Osteocyte (in vitro differentiated cells): ENCODE results near the gene GMDS. TPM values are rescaled to one million over a fixed set of nuclear protein-coding genes. Genes with fewer than 3 reads are reported as not detected.

Source experiments
- DNase-seq: peaks from one replicate; pipeline ENCODE4 v3.0.0; 2021; ENCODE audit warnings: mixed read lengths; ENCODE audit not compliant: unreplicated experiment; ENCODE audit errors: extremely low spot score
- H3K27ac Mint-ChIP-seq: one replicate; pipeline ENCODE4 v1.8.0; 2021; ENCODE audit warnings: mild to moderate bottlenecking, mixed read lengths; ENCODE audit not compliant: unreplicated experiment
- H3K27me3 Mint-ChIP-seq: one replicate; pipeline ENCODE4 v1.8.0; 2021; ENCODE audit warnings: mixed read lengths; ENCODE audit not compliant: unreplicated experiment
- H3K36me3 Mint-ChIP-seq: one replicate; pipeline ENCODE4 v1.8.0; 2021; ENCODE audit warnings: mixed read lengths; ENCODE audit not compliant: unreplicated experiment
- H3K4me1 Mint-ChIP-seq: one replicate; pipeline ENCODE4 v1.8.0; 2021; ENCODE audit warnings: mixed read lengths; ENCODE audit not compliant: unreplicated experiment
- H3K4me3 Mint-ChIP-seq: one replicate; pipeline ENCODE4 v1.8.0; 2021; ENCODE audit warnings: mild to moderate bottlenecking, moderate library complexity, mixed read lengths; ENCODE audit not compliant: unreplicated experiment
- H3K9me3 Mint-ChIP-seq: one replicate; pipeline ENCODE4 v1.8.0; 2021; ENCODE audit warnings: mixed read lengths; ENCODE audit not compliant: unreplicated experiment
- total RNA-seq: library from RNA; stranded (reverse); gene quantifications from 2 replicates; pipeline ENCODE4 v1.2.1, GENCODE V29; 2021
- TF ChIP-seq, protein P1 (sequence below): fragments of 200-600 bp; sonication (generic); IDR thresholded peaks from 2 replicates; pipeline ENCODE4 v1.5.0; 2021; ENCODE audit warnings: antibody characterized with exemption, mild to moderate bottlenecking, moderate library complexity

The GMDS gene
- total RNA-seq, 1 donor from 2014 or later = 30.7 TPM

DNA sequence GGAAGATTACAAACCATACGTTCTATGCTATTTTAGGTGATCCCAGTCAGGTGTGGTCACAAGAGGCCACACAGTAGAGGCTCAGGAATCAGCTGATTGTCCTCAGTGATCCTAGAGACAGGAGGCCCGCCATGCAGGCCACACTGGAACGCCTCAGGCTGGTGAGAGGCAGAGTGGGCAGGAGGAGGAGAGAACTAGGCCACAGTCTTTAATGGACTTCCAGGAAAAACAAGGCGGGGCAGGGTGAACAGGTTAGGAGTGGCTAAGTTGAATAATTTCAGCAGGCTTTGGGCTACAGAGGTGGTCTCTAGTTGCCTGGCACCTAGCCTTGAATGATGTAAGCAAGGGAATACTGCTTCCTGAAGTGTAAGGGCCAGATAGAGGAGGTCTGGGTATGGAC is 101.2 kb downstream of the GMDS start:
- no peak for DNase-seq
- Mint-ChIP-seq H3K27ac (no peak overlapping the region), H3K36me3 (no peaks in the 10 kb centered on the region), H3K9me3 (no peaks in the 10 kb centered on the region), H3K4me1 (peaks cover 28% of the 10 kb centered on the region), H3K4me3 (no peak overlapping the region), H3K27me3 (no peaks in the 10 kb centered on the region)
- TF ChIP-seq, protein P1, sequence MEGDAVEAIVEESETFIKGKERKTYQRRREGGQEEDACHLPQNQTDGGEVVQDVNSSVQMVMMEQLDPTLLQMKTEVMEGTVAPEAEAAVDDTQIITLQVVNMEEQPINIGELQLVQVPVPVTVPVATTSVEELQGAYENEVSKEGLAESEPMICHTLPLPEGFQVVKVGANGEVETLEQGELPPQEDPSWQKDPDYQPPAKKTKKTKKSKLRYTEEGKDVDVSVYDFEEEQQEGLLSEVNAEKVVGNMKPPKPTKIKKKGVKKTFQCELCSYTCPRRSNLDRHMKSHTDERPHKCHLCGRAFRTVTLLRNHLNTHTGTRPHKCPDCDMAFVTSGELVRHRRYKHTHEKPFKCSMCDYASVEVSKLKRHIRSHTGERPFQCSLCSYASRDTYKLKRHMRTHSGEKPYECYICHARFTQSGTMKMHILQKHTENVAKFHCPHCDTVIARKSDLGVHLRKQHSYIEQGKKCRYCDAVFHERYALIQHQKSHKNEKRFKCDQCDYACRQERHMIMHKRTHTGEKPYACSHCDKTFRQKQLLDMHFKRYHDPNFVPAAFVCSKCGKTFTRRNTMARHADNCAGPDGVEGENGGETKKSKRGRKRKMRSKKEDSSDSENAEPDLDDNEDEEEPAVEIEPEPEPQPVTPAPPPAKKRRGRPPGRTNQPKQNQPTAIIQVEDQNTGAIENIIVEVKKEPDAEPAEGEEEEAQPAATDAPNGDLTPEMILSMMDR = no peak

DNA sequence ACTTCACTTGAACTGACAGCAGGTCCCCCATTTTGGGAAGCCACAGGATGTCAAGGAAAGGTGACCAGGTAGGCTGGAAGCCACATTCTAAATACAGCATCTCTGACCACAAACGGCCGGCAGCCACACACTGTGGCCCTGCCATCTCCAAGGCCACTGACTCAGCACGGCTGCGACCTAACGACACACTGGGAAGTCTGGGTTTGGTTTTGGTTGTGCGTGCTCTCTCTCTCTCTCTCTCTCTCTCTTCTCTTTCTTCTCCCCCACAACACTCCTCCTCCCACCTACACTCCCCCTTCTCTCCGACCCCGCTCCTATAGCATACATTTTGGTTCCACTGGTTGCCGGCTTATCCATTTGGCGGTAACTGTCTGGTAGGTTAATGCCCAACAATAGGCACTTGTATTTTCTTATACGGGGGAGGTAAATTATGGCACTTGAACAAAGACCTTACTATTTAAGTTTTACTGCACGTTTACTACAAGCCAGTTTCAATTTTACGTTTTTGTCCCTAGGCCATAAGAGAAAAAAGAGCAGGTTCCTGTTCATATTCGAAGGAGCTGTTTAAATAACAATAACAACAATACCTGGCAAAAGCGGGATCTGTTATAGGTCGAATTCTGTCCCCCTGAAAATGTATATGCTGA is 103.6 kb downstream of the GMDS start:
- no peak for DNase-seq
- Mint-ChIP-seq H3K4me1 (peaks cover 7% of the 10 kb centered on the region), H3K4me3 (no peak overlapping the region), H3K27ac (no peak overlapping the region), H3K36me3 (no peaks in the 10 kb centered on the region), H3K27me3 (no peaks in the 10 kb centered on the region), H3K9me3 (no peaks in the 10 kb centered on the region)
- TF ChIP-seq, protein P1 = no peak

DNA sequence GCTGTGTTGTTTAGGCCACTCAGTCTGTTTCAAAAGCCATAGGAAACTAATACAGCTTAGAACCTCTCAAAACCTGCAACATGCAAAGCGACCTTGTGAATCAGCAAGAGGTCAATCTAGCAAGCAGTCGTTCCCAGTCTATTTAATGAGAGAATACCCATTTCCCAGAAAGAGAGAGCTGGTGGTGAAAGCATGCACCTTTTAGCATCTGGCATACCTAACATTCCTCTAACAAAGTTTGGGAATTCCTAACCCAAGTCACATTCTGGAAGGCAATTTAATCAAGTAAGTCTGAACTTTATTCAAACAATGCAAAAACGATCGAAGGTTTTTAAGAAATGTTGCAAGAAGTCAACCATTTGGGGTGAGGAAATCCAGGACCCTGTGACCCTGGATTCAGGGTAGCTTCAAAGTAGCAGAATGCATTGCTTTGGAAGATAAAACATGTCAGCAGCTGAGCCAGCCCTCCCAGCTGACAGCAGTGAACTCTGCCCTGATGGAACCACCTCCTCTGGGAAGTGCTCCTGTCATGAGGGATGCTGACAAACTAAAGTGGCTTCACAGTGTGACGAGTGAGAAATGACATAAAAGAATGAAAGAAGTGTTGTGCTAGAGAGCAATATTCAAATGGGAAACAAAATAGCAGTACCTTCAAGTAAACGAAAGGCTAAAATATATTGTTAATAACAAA is 104.8 kb downstream of the GMDS start:
- Mint-ChIP-seq H3K27me3 (no peaks in the 10 kb centered on the region), H3K9me3 (no peaks in the 10 kb centered on the region), H3K4me1 (peaks cover 5% of the 10 kb centered on the region), H3K4me3 (no peak overlapping the region), H3K36me3 (no peaks in the 10 kb centered on the region), H3K27ac (no peak overlapping the region)
- no peak for DNase-seq
- TF ChIP-seq, protein P1 = no peak

DNA sequence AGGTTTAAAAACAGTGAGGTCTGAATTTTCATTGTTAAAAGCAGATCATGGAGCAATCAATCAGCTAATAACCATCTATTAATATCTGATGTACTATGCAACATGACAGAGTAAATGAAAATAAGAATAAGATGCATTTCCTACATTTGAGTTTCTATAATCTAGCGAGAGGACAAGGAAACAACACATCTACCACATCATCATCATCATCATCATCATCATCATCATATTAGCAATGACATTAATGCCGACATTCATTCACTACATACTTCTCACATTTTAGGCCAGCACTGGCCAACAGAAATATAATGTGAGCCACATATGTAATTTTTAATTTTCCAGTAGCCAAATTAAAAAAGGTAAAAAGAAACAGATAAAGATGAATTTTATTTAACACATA is 110.0 kb downstream of the GMDS start:
- Mint-ChIP-seq H3K36me3 (no peaks in the 10 kb centered on the region), H3K4me1 (peaks cover 28% of the 10 kb centered on the region), H3K4me3 (no peak overlapping the region), H3K9me3 (no peaks in the 10 kb centered on the region), H3K27me3 (no peaks in the 10 kb centered on the region), H3K27ac (no peak overlapping the region)
- TF ChIP-seq, protein P1 = no peak
- DNase-seq = no peak

DNA sequence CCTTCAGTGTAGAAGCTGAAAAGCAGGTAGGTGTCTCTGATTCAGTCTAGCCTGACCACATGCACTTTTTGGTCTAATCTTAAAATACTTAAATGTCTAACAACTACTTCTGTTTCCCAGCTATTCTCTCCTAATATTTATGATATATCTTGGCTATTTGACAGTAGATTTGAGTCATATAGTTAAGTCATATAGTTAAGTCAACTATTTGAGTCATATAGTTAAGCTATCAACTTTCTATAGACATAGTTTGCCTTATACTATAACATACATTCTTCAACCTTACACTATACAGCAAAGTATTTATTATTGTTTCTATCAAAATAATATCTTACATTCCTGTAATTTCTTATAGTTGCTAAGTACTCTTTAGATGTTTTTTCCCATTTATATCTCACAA is 110.9 kb downstream of the GMDS start:
- H3K27me3 Mint-ChIP-seq = no peaks in the 10 kb centered on the region
- H3K4me3 Mint-ChIP-seq = no peak overlapping the region
- peaks cover 26% of the 10 kb centered on the region for H3K4me1 Mint-ChIP-seq
- H3K27ac Mint-ChIP-seq = no peak overlapping the region
- TF ChIP-seq, protein P1 = no peak
- no peak for DNase-seq
- no peaks in the 10 kb centered on the region for H3K9me3 Mint-ChIP-seq
- H3K36me3 Mint-ChIP-seq = no peaks in the 10 kb centered on the region
